ENCODE data around the gene SYT12.

The SYT12 gene

GRCh38 chr11:67055812-67056211, 32.9 kb downstream of the SYT12 start:
- peak; percentile 42 for DNase-seq (ENCODE audit: low read depth)

DNA sequence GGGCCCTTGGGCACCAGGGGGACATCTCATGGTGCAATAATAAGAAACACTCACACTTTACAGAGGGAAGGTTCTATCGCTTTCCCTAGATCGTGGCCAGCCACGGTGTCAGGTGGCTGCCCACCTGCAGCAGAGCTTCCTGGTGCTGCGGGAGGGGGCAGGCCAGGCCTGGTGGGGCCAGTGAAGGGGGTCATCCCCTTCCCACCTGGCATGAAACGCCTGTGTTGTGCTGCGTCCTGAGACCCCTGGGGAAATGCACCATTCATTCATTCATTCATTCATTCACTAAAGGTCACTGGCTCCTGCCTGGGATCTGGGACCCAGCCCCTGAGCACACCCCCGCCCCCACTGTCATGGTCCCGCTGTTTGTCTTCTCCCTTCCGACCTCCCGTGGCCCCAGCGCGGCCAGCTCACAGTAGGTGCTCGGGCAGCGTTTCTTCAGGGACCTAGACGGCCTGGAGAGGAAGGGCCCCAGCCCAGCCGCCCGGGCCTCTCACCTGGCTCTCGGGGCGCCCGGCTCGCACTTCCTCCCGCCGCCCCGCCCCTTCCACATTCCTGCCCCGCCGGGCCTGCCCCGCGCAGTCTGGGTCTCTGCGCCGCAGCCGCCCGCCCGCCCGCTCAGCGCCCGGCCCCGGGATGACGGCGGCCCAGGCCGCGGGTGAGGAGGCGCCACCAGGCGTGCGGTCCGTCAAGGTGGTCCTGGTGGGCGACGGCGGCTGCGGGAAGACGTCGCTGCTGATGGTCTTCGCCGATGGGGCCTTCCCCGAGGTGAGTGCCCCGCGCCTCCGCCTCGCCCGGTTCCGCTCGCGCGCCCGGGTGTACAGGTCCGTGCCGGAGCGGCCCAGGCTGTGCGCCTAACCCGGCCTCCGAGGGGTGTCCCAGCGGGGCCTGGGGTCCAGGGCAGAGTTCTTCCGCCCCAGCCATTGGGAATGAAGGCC, 33.6 kb downstream of the SYT12 start, which contains the start of gene RHOD:
RHOD (plus strand) TSS at position 581 of the 938 bp plus-strand sequence; CDS start at position 637, 56 bp downstream.
- no peak for DNase-seq (ENCODE audit: low read depth)

- no peak for DNase-seq (ENCODE audit: low read depth)
Observed at GRCh38 chr11:67057205-67057672, 34.3 kb downstream of the SYT12 start.

- no peak for DNase-seq (ENCODE audit: low read depth)
Observed at GRCh38 chr11:67058506-67058905, 35.6 kb downstream of the SYT12 start.

GRCh38 chr11:67059671-67060070, 36.7 kb downstream of the SYT12 start:
- no peak for DNase-seq (ENCODE audit: low read depth)

GRCh38 chr11:67060111-67060522, 37.2 kb downstream of the SYT12 start:
- peak; percentile 70 for DNase-seq (ENCODE audit: low read depth)

GRCh38 chr11:67062526-67063373, 39.8 kb downstream of the SYT12 start:
- DNase-seq (ENCODE audit: low read depth): no peak

DNA sequence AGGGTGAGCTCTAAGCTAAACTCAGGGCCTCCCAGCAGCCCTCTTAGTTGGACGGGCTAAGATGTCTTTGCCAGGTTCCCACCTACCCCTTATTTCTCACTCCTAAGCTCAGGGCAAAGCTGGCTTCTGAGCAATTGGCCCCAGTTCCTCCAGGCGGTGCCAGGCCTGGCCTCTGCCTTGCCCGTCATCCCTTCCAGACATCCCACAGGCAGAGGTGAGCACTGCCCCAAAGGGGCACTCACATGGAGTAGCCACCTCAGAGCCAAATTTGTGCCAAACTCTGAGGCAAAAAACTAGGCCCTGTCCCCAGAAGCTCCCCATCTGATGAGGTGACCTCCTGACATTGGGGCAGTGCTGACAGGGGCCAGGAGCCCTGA, 43.4 kb downstream of the SYT12 start:
- no peak for DNase-seq (ENCODE audit: low read depth)

DNA sequence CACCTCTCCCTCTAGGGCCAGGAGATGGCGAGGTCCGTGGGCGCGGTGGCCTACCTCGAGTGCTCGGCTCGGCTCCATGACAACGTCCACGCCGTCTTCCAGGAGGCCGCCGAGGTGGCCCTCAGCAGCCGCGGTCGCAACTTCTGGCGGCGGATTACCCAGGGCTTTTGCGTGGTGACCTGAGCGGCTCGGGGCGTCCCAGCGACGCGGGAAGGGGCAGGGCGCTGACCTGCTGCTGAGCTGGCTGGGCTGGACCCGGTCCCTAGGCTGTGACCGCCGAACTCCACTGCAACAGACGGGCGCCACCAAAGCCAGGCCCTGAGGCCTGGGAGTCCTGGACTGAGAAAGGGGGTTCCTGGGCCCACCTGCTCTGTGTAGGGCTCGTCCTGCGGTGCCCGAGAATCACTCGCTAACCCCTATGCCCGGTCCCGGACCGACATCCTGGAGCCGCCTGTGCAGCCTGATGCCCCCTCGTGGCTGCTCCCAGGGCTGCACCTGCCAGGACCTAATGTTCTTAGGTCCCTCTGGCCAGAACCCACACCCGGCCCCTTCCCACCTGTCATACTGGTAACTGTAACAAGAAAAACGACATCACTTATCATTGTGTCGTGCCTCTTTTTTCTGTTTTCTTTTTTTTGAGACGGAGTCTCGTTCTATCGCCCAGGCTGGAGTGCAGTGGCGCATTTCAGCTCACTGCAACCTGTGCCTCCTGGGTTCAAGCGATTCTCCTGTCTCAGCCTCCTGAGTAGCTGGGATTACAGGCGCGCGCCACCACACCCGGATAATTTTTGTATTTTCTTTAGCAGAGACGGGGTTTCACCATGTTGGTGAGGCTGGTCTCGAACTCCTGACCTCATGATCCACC, 48.7 kb downstream of the SYT12 start:
- DNase-seq (ENCODE audit: low read depth): peak; percentile 54

- no peak for DNase-seq (ENCODE audit: low read depth)
Observed at GRCh38 chr11:67072295-67072694, 49.4 kb downstream of the SYT12 start.

DNA sequence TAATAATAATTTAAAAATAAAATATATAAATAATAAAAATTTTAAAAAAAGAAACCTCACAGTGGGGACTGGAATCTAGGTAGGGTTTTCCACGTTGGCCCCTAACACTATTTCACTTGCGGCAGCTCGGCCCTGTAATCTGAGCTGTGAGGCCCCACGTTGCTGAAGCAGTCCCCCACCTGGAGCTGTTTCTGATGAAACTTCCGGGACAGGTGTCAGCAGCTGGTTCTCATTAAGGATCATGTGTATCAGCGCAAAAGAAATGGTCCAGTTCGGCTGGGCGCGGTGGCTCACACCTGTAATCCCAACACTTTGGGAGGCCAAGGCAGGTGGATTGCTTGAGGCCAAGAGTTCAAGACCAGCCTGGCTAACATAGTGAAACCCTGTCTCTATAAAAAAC, 51.0 kb downstream of the SYT12 start:
- DNase-seq (ENCODE audit: low read depth): no peak

- DNase-seq (ENCODE audit: low read depth): no peak
Observed at GRCh38 chr11:67076202-67076601, 53.3 kb downstream of the SYT12 start.

DNA sequence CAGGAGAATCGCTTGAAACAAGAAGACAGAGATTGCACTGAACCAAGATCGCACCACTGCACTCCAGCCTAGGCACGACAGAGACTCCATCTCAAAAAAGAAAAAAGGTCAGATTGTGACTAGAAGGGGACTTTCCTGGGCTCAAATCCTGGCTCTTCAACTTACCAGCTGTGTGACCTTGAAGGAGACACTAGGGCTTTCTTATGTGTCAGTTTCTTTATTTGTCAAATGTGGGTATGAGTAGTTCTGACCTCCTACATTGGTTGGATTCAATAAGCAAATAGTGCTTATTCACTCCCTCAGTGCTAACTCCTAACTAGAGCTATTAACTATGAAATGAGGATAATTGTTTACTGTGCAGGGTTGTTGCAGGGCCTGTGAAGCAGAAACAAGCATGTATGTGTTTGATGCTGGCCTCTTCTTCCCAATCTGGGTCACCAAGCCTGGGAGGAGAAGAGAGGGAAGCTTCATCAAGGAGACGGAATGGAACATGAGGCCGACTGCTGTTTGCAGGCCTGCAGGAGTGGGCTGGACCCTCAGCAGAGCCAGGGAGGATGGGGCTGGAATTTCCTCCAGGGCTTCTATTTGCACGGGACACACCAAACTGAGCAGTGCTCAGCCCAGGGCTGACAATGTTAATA, 56.3 kb downstream of the SYT12 start:
- no peak for DNase-seq (ENCODE audit: low read depth)

- no peak for DNase-seq (ENCODE audit: low read depth)
Observed at GRCh38 chr11:67082071-67082791, 59.3 kb downstream of the SYT12 start.

DNA sequence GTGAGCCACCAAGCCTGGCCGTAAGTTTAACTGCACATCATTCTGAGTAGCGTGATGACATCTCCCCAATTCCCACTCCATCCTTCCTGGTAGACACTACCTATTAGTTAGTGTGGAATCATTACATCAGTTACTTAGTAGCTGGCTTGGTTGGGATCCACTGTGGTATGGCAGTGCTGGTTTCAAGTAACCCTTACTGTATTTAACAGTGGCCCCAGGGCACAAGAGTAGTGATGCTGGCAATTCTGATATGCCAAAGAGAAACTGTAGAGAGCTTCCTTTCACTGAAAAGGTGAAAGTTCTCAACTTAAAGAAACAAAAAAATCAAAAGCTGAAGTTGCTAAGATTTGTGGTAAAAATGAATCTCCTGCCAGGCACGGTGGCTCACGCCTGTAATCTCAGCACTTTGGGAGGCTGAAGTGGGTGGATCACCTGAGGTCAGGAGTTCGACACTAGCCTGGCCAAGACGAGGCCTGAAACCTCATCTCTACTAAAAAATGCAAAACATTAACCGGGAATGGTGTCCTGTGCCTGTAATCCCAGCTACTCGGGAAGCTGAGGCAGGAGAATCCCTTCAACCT, 60.9 kb downstream of the SYT12 start:
- no peak for DNase-seq (ENCODE audit: low read depth)

GRCh38 chr11:67085617-67086016, 62.7 kb downstream of the SYT12 start:
- no peak for DNase-seq (ENCODE audit: low read depth)

- DNase-seq (ENCODE audit: low read depth): no peak
Observed at GRCh38 chr11:67090717-67091116, 67.8 kb downstream of the SYT12 start.

DNA sequence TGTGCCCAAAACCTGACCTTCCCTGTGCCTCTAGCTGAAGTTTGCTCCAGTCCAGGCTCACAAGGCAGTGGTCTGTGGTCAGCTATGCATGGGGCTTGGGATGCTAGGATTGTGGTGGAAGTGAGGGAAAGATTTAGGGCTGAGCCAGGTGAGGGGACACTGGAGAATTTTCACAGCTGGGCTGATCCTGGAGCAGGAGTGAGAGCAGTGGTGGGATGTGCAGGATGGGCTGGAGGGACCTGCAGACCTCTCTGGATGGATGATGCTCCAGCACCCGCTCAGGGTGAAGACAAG, 72.2 kb downstream of the SYT12 start:
- no peak for DNase-seq (ENCODE audit: low read depth)

GRCh38 chr11:67098799-67099429, 76.0 kb downstream of the SYT12 start:
- DNase-seq (ENCODE audit: low read depth): no peak

DNA sequence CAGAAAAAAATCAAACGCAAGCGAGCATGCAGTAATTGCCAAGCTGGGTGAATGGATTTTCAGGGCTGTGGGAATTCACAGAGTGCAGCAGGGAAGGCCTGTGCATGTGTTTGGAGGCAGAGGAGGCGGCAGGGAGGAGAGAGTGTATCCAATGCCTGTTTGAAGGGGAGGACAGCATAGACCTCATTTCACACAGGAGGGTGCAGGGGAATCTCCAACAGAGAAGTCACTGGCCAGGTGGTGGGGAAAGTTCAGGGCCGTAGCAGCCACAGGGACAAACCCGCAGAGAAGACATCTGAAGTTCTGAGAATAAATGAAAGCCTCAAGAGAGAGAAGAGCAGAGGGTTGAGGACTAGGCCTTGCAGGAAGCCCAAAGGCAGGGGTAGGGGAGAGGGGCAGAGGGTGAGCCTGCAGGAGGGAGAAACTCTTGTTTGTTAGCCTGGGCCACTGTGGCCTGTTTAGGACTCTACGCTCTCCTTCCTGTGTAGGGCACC, 76.9 kb downstream of the SYT12 start:
- DNase-seq (ENCODE audit: low read depth): no peak
